ENCODE results near the gene CRLF1. TPM values are rescaled to one million over a fixed set of nuclear protein-coding genes. Genes with fewer than 3 reads are reported as not detected.

The CRLF1 gene
- total and polyA plus RNA-seq, 2 donors (not counting 1 experiment from before 2014, with no cell fraction given): not detected

DNA sequence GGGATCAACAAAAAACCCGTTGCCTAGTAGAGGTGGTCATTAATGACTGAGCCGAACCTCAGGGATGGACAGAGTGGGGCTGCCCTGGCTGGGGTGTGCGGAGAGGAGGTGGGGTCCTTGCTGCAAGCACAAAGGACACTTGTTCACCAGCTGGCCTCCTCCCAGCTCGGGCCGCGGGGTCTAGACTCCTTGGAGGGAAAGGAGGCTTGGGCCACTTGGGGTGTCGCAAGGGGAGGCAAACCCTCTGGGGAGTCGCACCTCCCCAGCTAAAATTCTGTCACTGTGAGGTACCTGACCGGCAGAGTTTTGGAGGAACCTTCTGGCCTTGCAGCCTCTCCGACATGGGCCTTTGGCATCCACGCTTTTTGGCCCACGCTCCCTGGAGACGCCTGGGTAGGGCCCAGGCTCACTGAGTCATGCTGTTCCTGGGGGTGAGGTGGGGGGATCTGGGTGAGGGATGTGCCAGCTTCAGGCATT, 38.5 kb upstream of the CRLF1 start:
- Mint-ChIP-seq H3K4me1 (peaks cover 33% of the 10 kb centered on the region), H3K27me3 (no peaks in the 10 kb centered on the region), H3K27ac (no peak overlapping the region), H3K4me3 (no peak overlapping the region), H3K9me3 (ENCODE audit: insufficient read depth) (no peaks in the 10 kb centered on the region)
- Histone ChIP-seq H4K20me1 (ENCODE audit: control insufficient read depth, insufficient read depth, low read length, poor library complexity, severe bottlenecking) (peaks cover 60% of the 10 kb centered on the region), H3K4me1 (ENCODE audit: control insufficient read depth in 2 of 2, insufficient read depth in 2 of 2, low read length in 2 of 2) (peaks cover 29 to 30% of the 10 kb centered on the region in 2 donors), H3K27ac (ENCODE audit: low read length in 2 of 2) (no peak overlapping the region), H3K4me3 (ENCODE audit: control extremely low read depth in 1 of 5, extremely low read depth in 1 of 5, insufficient read depth in 1 of 5, low read depth in 2 of 5, low read length in 4 of 5) (no peak overlapping the region), H2AFZ (ENCODE audit: insufficient read depth, low read depth, low read length, poor library complexity, severe bottlenecking) (no peak overlapping the region), H3K27me3 (replicated peaks in 1 of 4; ENCODE audit: control extremely low read depth in 1 of 4, control insufficient read depth in 3 of 4, insufficient read depth in 4 of 4, low read length in 3 of 4) (no peaks in the 10 kb centered on the region), H3K4me2 (replicated peaks; ENCODE audit: low read depth, low read length, poor library complexity, severe bottlenecking) (peak overlapping the region; percentile 41), H3K36me3 (replicated peaks in 1 of 2; ENCODE audit: control extremely low read depth in 1 of 2, control insufficient read depth in 1 of 2, extremely low read depth in 1 of 2, insufficient read depth in 2 of 2, low read length in 1 of 2) (no peaks in the 10 kb centered on the region), H3K9ac (ENCODE audit: low read length) (no peak overlapping the region), H3K9me3 (ENCODE audit: control extremely low read depth in 1 of 3, control insufficient read depth in 2 of 3, insufficient read depth in 1 of 3, low read length in 2 of 3) (no peaks in the 10 kb centered on the region), H3K79me2 (ENCODE audit: control insufficient read depth, insufficient read depth, low read length) (peaks cover 59% of the 10 kb centered on the region)
- CTCF ChIA-PET: interaction anchor here (0.9 to 1.3 kb wide), 2 partner anchors 53 to 202 kb away, joined by 3 to 5 read pairs; no protein-coding TSS in a partner anchor
- 80% methylated on average over 13 of the region's 13 CpGs for WGBS (ENCODE audit: insufficient coverage)
- ATAC-seq (ENCODE audit: low read depth) (no peak), DNase-seq (no peak)
- intact Hi-C loops (cut with micrococcal nuclease): no loop called here
- POLR2A ChIA-PET: interaction anchor here (0.6 kb wide), 1 partner anchor 677 kb away, joined by 4 read pairs; no protein-coding TSS in a partner anchor
- TF ChIP-seq, protein P1, sequence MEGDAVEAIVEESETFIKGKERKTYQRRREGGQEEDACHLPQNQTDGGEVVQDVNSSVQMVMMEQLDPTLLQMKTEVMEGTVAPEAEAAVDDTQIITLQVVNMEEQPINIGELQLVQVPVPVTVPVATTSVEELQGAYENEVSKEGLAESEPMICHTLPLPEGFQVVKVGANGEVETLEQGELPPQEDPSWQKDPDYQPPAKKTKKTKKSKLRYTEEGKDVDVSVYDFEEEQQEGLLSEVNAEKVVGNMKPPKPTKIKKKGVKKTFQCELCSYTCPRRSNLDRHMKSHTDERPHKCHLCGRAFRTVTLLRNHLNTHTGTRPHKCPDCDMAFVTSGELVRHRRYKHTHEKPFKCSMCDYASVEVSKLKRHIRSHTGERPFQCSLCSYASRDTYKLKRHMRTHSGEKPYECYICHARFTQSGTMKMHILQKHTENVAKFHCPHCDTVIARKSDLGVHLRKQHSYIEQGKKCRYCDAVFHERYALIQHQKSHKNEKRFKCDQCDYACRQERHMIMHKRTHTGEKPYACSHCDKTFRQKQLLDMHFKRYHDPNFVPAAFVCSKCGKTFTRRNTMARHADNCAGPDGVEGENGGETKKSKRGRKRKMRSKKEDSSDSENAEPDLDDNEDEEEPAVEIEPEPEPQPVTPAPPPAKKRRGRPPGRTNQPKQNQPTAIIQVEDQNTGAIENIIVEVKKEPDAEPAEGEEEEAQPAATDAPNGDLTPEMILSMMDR (IDR thresholded peaks at IDR 0.05): no peak
- no peak for TF ChIP-seq EZH2 (IDR thresholded peaks at IDR 0.05; ENCODE audit: borderline replicate concordance, insufficient read depth, low read depth, low read length, poor library complexity, severe bottlenecking)

DNA sequence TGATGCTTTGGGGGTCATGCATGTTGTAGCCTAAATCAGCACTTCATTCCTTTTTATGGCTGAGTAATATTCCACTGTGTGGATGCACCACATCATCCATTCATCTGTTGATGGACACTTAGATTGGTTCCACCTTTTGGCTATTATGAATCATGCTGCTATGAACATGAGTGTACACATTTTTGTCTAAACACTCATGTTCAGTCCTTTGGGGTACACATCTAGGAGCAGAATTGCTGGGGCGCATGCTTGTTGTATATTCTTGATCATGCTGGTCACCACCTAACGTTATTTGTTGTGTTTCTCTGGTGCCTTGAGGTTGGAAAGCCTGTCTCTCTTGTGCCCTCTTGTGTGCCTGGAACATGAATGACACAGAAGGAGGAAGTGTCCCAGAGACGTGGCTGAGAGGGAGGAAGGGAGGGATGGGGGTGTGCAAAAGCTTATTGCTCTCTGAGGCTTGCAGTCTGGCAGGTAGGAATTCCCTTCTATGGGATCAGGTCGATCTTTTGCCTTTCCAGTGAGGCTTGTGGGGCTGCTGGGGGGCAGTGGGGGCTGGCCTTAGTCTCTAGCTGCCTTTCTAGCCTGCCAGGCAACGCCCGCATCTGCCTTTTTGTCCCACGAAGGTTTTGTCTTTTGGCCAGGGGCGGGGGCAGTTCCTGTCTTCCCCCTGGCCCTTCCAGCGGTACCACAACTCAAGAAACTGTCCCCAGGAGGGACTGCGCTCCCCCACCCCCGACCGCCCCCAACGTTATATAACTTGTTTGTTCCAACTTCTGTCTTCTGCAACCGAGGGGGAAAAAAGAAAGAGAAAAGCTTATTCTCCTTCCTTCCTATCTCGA, 37.8 kb upstream of the CRLF1 start:
- Histone ChIP-seq H3K9me3 (ENCODE audit: control extremely low read depth in 1 of 3, control insufficient read depth in 2 of 3, insufficient read depth in 1 of 3, low read length in 2 of 3) (no peaks in the 10 kb centered on the region), H3K27me3 (replicated peaks in 1 of 4; ENCODE audit: control extremely low read depth in 1 of 4, control insufficient read depth in 3 of 4, insufficient read depth in 4 of 4, low read length in 3 of 4) (no peaks in the 10 kb centered on the region), H3K4me3 (ENCODE audit: control extremely low read depth in 1 of 5, extremely low read depth in 1 of 5, insufficient read depth in 1 of 5, low read depth in 2 of 5, low read length in 4 of 5) (no peak overlapping the region), H3K9ac (ENCODE audit: low read length) (no peak overlapping the region), H3K4me2 (replicated peaks; ENCODE audit: low read depth, low read length, poor library complexity, severe bottlenecking) (peak overlapping the region; percentile 41), H3K4me1 (ENCODE audit: control insufficient read depth in 2 of 2, insufficient read depth in 2 of 2, low read length in 2 of 2) (peaks cover 23 to 24% of the 10 kb centered on the region in 2 donors), H2AFZ (ENCODE audit: insufficient read depth, low read depth, low read length, poor library complexity, severe bottlenecking) (no peak overlapping the region), H4K20me1 (ENCODE audit: control insufficient read depth, insufficient read depth, low read length, poor library complexity, severe bottlenecking) (peaks cover 59% of the 10 kb centered on the region), H3K79me2 (ENCODE audit: control insufficient read depth, insufficient read depth, low read length) (peaks cover 59% of the 10 kb centered on the region), H3K36me3 (replicated peaks in 1 of 2; ENCODE audit: control extremely low read depth in 1 of 2, control insufficient read depth in 1 of 2, extremely low read depth in 1 of 2, insufficient read depth in 2 of 2, low read length in 1 of 2) (no peaks in the 10 kb centered on the region), H3K27ac (ENCODE audit: low read length in 2 of 2) (no peak overlapping the region)
- H3K9me3 Mint-ChIP-seq (ENCODE audit: insufficient read depth): no peaks in the 10 kb centered on the region
- ChIA-PET CTCF (interaction anchor here (0.9 to 1.3 kb wide), 2 partner anchors 53 to 203 kb away, joined by 3 to 5 read pairs; no protein-coding TSS in a partner anchor), POLR2A (no interaction called here)
- no peak overlapping the region for H3K4me3 Mint-ChIP-seq
- peaks cover 27% of the 10 kb centered on the region for H3K4me1 Mint-ChIP-seq
- TF ChIP-seq, protein P1 (IDR thresholded peaks at IDR 0.05): no peak
- no peak for TF ChIP-seq EZH2 (IDR thresholded peaks at IDR 0.05; ENCODE audit: borderline replicate concordance, insufficient read depth, low read depth, low read length, poor library complexity, severe bottlenecking)
- ATAC-seq (ENCODE audit: low read depth) (peak; percentile 62), DNase-seq (peak; percentile 59)
- no peak overlapping the region for H3K27ac Mint-ChIP-seq
- H3K27me3 Mint-ChIP-seq: no peaks in the 10 kb centered on the region
- intact Hi-C loops (cut with micrococcal nuclease): no loop called here
- WGBS (ENCODE audit: insufficient coverage): 11% methylated on average over 4 of the region's 15 CpGs

Measured in B cell (primary cell).